Eye (tissue), 1 donor: ENCODE data around the gene SNTG2.
A peak's percentile ranks its signal among the peaks of the same experiment; 100 is the strongest.

Source experiments
- DNase-seq: peaks from one replicate; pipeline ENCODE4 v3.0.0-alpha.2; 2015

SNTG2 gene

GRCh38 chr2:929011-929735, 21.5 kb upstream of the SNTG2 start:
- DNase-seq = no peak

GRCh38 chr2:929925-930324, 20.7 kb upstream of the SNTG2 start:
- no peak for DNase-seq

GRCh38 chr2:930935-931334, 19.7 kb upstream of the SNTG2 start:
- DNase-seq = no peak

GRCh38 chr2:932320-933115, 18.1 kb upstream of the SNTG2 start:
- peak; percentile 59 for DNase-seq

GRCh38 chr2:933734-934295, 16.8 kb upstream of the SNTG2 start:
- DNase-seq = no peak

GRCh38 chr2:937530-937929, 13.1 kb upstream of the SNTG2 start:
- no peak for DNase-seq

- no peak for DNase-seq
Observed at GRCh38 chr2:938181-939005, 12.3 kb upstream of the SNTG2 start.

GRCh38 chr2:939936-940601, 10.6 kb upstream of the SNTG2 start:
- no peak for DNase-seq

- peak; percentile 40 for DNase-seq
Observed at GRCh38 chr2:941871-942270, 8.8 kb upstream of the SNTG2 start.

GRCh38 chr2:942775-943460, 7.7 kb upstream of the SNTG2 start:
- peak; percentile 92 for DNase-seq

- no peak for DNase-seq
Observed at GRCh38 chr2:943461-943797, 7.2 kb upstream of the SNTG2 start.

GRCh38 chr2:943821-944220, 6.8 kb upstream of the SNTG2 start:
- DNase-seq = no peak

GRCh38 chr2:944693-945092, 6.0 kb upstream of the SNTG2 start:
- DNase-seq = no peak

GRCh38 chr2:945104-945503, 5.5 kb upstream of the SNTG2 start:
- no peak for DNase-seq

GRCh38 chr2:946073-946948, 4.3 kb upstream of the SNTG2 start:
- DNase-seq = no peak

GRCh38 chr2:949384-950079, 1.1 kb upstream of the SNTG2 start:
- peak; percentile 54 for DNase-seq

GRCh38 chr2:951224-952006, 766 bp downstream of the SNTG2 start:
- peak; percentile 41 for DNase-seq

- no peak for DNase-seq
Observed at GRCh38 chr2:953408-953807, 2.8 kb downstream of the SNTG2 start.

- peak; percentile 45 for DNase-seq
Observed at GRCh38 chr2:953975-954686, 3.5 kb downstream of the SNTG2 start.
